Smooth muscle cell (in vitro differentiated cells): ENCODE data around the gene ZNF726. TPM values are rescaled to one million over a fixed set of nuclear protein-coding genes. Genes with fewer than 3 reads are reported as not detected.

ENCODE experiments used
- DNase-seq: peaks from one replicate; lab custom pipeline; 2025; ENCODE audit not compliant: unreplicated experiment; lab: John Stamatoyannopoulos, UW
- H2AFZ ChIP-seq: fragments of 200-600 bp; sonication (generic); 2 replicates; pipeline ENCODE4 v1.6.0; 2016; ENCODE audit warnings: antibody characterized with exemption, low read depth, mild to moderate bottlenecking
- H3F3A ChIP-seq: fragments of 200-600 bp; sonication (generic); 2 replicates; pipeline ENCODE4 v1.6.0; 2017; ENCODE audit warnings: antibody characterized with exemption, low read depth
- H3K27ac ChIP-seq: fragments of 200-600 bp; sonication (generic); 2 replicates; pipeline ENCODE4 v1.5.1; 2016; ENCODE audit warnings: low read depth, mild to moderate bottlenecking
- H3K27me3 ChIP-seq: fragments of 200-600 bp; sonication (generic); 2 replicates; pipeline ENCODE4 v1.6.1; 2016; ENCODE audit warnings: low read depth, mild to moderate bottlenecking
- H3K36me3 ChIP-seq: fragments of 200-600 bp; sonication (generic); 2 replicates; pipeline ENCODE4 v1.5.1; 2016; ENCODE audit warnings: low read depth
- H3K4me1 ChIP-seq: fragments of 200-600 bp; sonication (generic); 2 replicates; pipeline ENCODE4 v1.5.1; 2016; ENCODE audit warnings: low read depth
- H3K4me2 ChIP-seq: fragments of 200-600 bp; sonication (generic); 2 replicates; pipeline ENCODE4 v1.6.0; 2016; ENCODE audit warnings: mild to moderate bottlenecking
- H3K4me3 ChIP-seq: fragments of 200-600 bp; sonication (generic); 2 replicates; pipeline ENCODE4 v1.5.1; 2016; ENCODE audit warnings: mild to moderate bottlenecking
- H3K79me2 ChIP-seq: fragments of 200-600 bp; sonication (generic); 2 replicates; pipeline ENCODE4 v1.6.0; 2016; ENCODE audit warnings: low read depth, mild to moderate bottlenecking
- H3K9ac ChIP-seq: fragments of 200-600 bp; sonication (generic); 2 replicates; pipeline ENCODE4 v1.6.0; 2016; ENCODE audit warnings: low read depth
- H3K9me3 ChIP-seq: fragments of 200-600 bp; sonication (generic); replicated peaks from 2 replicates; pipeline ENCODE4 v1.5.1; 2016; ENCODE audit warnings: low read depth
- H4K20me1 ChIP-seq: fragments of 200-600 bp; sonication (generic); 2 replicates; pipeline ENCODE4 v1.6.0; 2016; ENCODE audit warnings: low read depth
- WGBS: methylation state at CpG from one replicate; pipeline ENCODE4 v1.1.7; 2016; ENCODE audit warnings: low lambda C conversion rate; 5-methylcytosine and 5-hydroxymethylcytosine counted together
- polyA plus RNA-seq: library from polyadenylated mRNA; unstranded; fragments of >200 nt; fragmentation: Nextera tagmentation; extraction: Ambion mirVana; gene quantifications from 2 replicates; pipeline ENCODE4 v1.2.1, GENCODE V29; 2016
- total RNA-seq: library from RNA; depleted of rRNA; stranded (reverse); fragments of >200 nt; gene quantifications from 2 replicates; pipeline ENCODE4 v1.2.3, GENCODE V29; 2014
- TF ChIP-seq, protein P1 (sequence below): fragments of 200-600 bp; sonication (generic); IDR thresholded peaks from 2 replicates; pipeline ENCODE4 v1.5.1; 2017; ENCODE audit warnings: borderline replicate concordance, mild to moderate bottlenecking, antibody characterized with exemption; ENCODE audit not compliant: insufficient read depth, poor library complexity, severe bottlenecking

Gene ZNF726
- total and polyA plus RNA-seq, 2 experiments from 2014 or later, result not detected

DNA sequence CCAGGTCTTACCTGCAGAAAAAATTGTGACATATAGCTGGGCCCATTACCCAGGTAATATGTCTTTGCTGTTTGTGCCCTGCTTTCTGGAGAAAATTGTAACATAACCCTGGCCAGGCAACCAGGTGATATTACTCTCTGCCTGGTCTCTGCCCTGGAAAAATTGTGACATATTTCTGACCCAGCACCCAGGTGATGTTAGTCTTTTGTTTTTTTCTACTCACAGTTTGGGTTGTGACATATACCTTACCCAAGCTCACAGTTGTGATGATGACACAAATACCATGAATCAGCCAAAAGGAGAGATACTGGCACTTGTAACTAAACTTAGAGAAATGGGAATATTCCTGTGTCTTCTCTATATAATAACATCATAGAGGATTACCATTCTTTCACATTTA, 6.5 kb upstream of the ZNF726 start:
- H3K27ac ChIP-seq, result no peak overlapping the region
- H2AFZ ChIP-seq, result no peak overlapping the region
- no peaks in the 10 kb centered on the region for H3F3A ChIP-seq
- no peaks in the 10 kb centered on the region for H3K36me3 ChIP-seq
- TF ChIP-seq, protein P1, sequence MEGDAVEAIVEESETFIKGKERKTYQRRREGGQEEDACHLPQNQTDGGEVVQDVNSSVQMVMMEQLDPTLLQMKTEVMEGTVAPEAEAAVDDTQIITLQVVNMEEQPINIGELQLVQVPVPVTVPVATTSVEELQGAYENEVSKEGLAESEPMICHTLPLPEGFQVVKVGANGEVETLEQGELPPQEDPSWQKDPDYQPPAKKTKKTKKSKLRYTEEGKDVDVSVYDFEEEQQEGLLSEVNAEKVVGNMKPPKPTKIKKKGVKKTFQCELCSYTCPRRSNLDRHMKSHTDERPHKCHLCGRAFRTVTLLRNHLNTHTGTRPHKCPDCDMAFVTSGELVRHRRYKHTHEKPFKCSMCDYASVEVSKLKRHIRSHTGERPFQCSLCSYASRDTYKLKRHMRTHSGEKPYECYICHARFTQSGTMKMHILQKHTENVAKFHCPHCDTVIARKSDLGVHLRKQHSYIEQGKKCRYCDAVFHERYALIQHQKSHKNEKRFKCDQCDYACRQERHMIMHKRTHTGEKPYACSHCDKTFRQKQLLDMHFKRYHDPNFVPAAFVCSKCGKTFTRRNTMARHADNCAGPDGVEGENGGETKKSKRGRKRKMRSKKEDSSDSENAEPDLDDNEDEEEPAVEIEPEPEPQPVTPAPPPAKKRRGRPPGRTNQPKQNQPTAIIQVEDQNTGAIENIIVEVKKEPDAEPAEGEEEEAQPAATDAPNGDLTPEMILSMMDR, result no peak
- no peak overlapping the region for H3K4me2 ChIP-seq
- H3K4me3 ChIP-seq, result no peak overlapping the region
- peaks cover 12% of the 10 kb centered on the region for H3K9me3 ChIP-seq
- H3K4me1 ChIP-seq, result no peaks in the 10 kb centered on the region
- no peaks in the 10 kb centered on the region for H3K27me3 ChIP-seq
- H4K20me1 ChIP-seq, result no peaks in the 10 kb centered on the region
- DNase-seq, result no peak
- H3K9ac ChIP-seq, result no peak overlapping the region
- no peaks in the 10 kb centered on the region for H3K79me2 ChIP-seq

DNA sequence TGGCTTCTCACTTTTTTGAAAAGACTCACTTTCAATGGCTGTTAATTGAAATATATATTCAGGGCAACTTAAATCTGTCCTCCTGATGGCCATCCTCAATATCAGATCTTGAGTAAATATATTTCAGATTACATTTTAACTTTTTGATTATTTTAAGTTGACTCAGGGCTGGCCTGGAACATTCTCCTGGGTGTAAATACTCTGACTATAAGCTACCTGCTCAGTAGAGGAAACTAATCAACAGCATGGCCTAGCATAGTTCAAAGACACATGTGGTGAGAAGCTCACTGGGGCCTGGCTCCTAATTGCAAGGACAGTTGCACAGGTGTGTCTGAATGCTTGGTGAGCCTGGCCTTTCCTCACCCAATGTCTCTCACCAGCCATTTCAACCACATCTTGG, 5.5 kb upstream of the ZNF726 start:
- Histone ChIP-seq H3K4me3 (no peak overlapping the region), H3K36me3 (no peaks in the 10 kb centered on the region), H3K27ac (no peak overlapping the region), H3F3A (no peaks in the 10 kb centered on the region), H2AFZ (no peak overlapping the region), H3K4me1 (no peaks in the 10 kb centered on the region), H3K27me3 (no peaks in the 10 kb centered on the region), H3K79me2 (no peaks in the 10 kb centered on the region), H3K4me2 (no peak overlapping the region), H3K9ac (no peak overlapping the region), H3K9me3 (peaks cover 15% of the 10 kb centered on the region), H4K20me1 (no peaks in the 10 kb centered on the region)
- TF ChIP-seq, protein P1, result no peak
- DNase-seq, result no peak

DNA sequence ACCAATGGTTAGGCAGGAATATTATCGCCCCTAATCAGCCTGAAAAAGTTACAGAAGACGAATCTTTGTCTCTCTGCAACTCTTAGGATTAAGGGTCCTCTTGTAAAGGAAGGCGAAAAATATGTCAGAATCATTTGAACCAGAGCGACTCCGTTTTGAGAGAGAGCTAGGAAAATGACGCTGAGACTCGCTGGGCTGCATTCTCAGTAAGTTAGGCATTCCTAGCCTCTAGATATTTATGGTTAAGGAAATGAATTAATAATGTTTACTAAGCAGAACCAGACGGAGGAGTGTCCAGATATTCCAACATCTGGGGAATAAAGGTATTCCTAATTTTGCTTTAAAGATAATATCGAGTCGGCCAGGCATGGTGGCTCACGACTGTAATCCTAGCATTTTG, 755 bp upstream of the ZNF726 start:
- Histone ChIP-seq H2AFZ (no peak overlapping the region), H3K36me3 (no peaks in the 10 kb centered on the region), H3K27ac (no peak overlapping the region), H3K9me3 (peaks cover 7% of the 10 kb centered on the region), H4K20me1 (no peaks in the 10 kb centered on the region), H3K27me3 (no peaks in the 10 kb centered on the region), H3F3A (no peaks in the 10 kb centered on the region), H3K4me2 (no peak overlapping the region), H3K4me1 (no peaks in the 10 kb centered on the region), H3K4me3 (no peak overlapping the region), H3K9ac (no peak overlapping the region), H3K79me2 (no peaks in the 10 kb centered on the region)
- no peak for DNase-seq
- 72% methylated on average over 11 of the region's 11 CpGs for WGBS
- TF ChIP-seq, protein P1, result no peak

DNA sequence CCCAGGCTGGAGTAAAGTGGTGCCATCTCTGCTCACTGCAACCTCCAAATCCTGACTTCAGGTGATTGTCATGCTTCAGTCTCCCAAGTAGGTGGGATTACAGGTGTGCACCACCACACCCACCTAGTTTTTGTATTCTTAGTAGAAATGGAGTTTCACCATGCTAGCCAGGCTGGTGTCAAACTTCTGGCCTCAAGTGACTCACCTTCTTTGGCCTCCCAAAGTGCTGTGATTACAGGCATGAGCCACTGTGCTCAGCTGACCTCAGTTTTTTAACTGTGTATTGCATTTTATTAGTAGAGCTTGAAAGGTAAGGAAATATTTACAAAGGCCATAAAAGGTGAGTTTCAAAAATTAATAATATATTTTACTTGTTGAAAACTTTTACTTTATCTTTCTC, 2.3 kb downstream of the ZNF726 start:
- H3K9ac ChIP-seq, result no peak overlapping the region
- no peak overlapping the region for H3K27ac ChIP-seq
- H2AFZ ChIP-seq, result no peak overlapping the region
- no peaks in the 10 kb centered on the region for H4K20me1 ChIP-seq
- H3K9me3 ChIP-seq, result peaks cover 9% of the 10 kb centered on the region
- H3K36me3 ChIP-seq, result no peaks in the 10 kb centered on the region
- DNase-seq, result no peak
- no peaks in the 10 kb centered on the region for H3F3A ChIP-seq
- H3K4me1 ChIP-seq, result no peaks in the 10 kb centered on the region
- TF ChIP-seq, protein P1, result no peak
- H3K79me2 ChIP-seq, result no peaks in the 10 kb centered on the region
- H3K27me3 ChIP-seq, result no peaks in the 10 kb centered on the region
- H3K4me2 ChIP-seq, result no peak overlapping the region
- H3K4me3 ChIP-seq, result no peak overlapping the region
